GM12878 (cell line): ENCODE measurements around the gene TOGARAM1. TPM values are rescaled to one million over a fixed set of nuclear protein-coding genes. Genes with fewer than 3 reads are reported as not detected.

Experiments used
- ATAC-seq: fragments of 200-7000 bp; cut with Tn5 transposase; 3 replicates; pipeline ENCODE4 v1.9.1; 2020; ENCODE audit warnings: mild to moderate bottlenecking, moderate library complexity
- BruUV-seq: library from RNA; stranded (reverse); fragments of 400-500 nt; replicated peaks from 2 replicates; lab custom pipeline; 2021; lab: Mats Ljungman, UMichigan
- CTCF ChIA-PET: fragments of 300-600 bp; sonication (Branson Sonifier 250); formaldehyde crosslinking; extraction: SDS; loops from one replicate; lab custom pipeline; 2021; ENCODE audit warnings: inconsistent platforms; lab: Yijun Ruan, JAX
- POLR2A ChIA-PET: fragments of 350-600 bp; formaldehyde crosslinking; extraction: SDS; loops from one replicate; lab custom pipeline; 2021; ENCODE audit warnings: inconsistent platforms; lab: Charles Lee
- RAD21 ChIA-PET: fragments of 300-600 bp; sonication (Branson Sonifier 250); formaldehyde crosslinking; loops from one replicate; lab custom pipeline; 2023; ENCODE audit warnings: antibody characterized with exemption; ENCODE audit not compliant: unreplicated experiment; lab: Charles Lee
- SMC1A ChIA-PET: fragments of 300-600 bp; sonication (Branson Sonifier 250); formaldehyde crosslinking; loops from one replicate; lab custom pipeline; 2023; ENCODE audit not compliant: unreplicated experiment, uncharacterized antibody; lab: Charles Lee
- DNase-seq: peaks from one replicate; pipeline ENCODE4 v3.0.0-alpha.2; 2011; ENCODE audit warnings: low read depth, low spot score
- FAIRE-seq: peaks from 3 replicates; lab custom pipeline; 2011; peaks lifted over from hg19 to GRCh38; lab: Jason Lieb, UNC
- H2AFZ ChIP-seq: 2 replicates; pipeline ENCODE4 v1.6.0; 2011; ENCODE audit warnings: low read depth, low read length, control low read depth; ENCODE audit not compliant: control insufficient read depth
- H3K27ac ChIP-seq: 2 replicates; pipeline ENCODE4 v1.5.1; 2011; ENCODE audit warnings: control low read depth; ENCODE audit not compliant: control insufficient read depth, insufficient read depth
- H3K27me3 ChIP-seq, 2 experiments: replicated peaks in 1 of 2; 2 replicates each; pipeline versions ENCODE4 v1.6.0 to v1.6.1; 2011; ENCODE audit warnings: low read length in 1 of 2; ENCODE audit not compliant: control insufficient read depth in 2 of 2, insufficient read depth in 2 of 2
- H3K36me3 ChIP-seq, 2 experiments: 2 replicates each; pipeline ENCODE4 v1.5.1; 2011; ENCODE audit warnings: low read length in 1 of 2; ENCODE audit not compliant: control insufficient read depth in 2 of 2, insufficient read depth in 2 of 2
- H3K4me1 ChIP-seq: 2 replicates; pipeline ENCODE4 v1.6.1; 2011; ENCODE audit warnings: mild to moderate bottlenecking, low read length, moderate library complexity, mixed read lengths; ENCODE audit not compliant: control insufficient read depth, insufficient read depth
- H3K4me2 ChIP-seq: 2 replicates; pipeline ENCODE4 v1.6.0; 2011; ENCODE audit warnings: control low read depth; ENCODE audit not compliant: control insufficient read depth, insufficient read depth
- H3K4me3 ChIP-seq: fragments of 200-600 bp; sonication (generic); 2 replicates; pipeline ENCODE4 v1.5.1; 2016
- H3K79me2 ChIP-seq: 2 replicates; pipeline ENCODE4 v1.6.0; 2011; ENCODE audit warnings: low read length; ENCODE audit not compliant: control insufficient read depth, insufficient read depth
- H3K9ac ChIP-seq: 2 replicates; pipeline ENCODE4 v1.8.0; 2011; ENCODE audit warnings: low read length, control low read depth, mixed read lengths; ENCODE audit not compliant: control insufficient read depth, insufficient read depth
- H3K9me3 ChIP-seq: replicated peaks from 3 replicates; pipeline ENCODE4 v1.5.1; 2011; ENCODE audit warnings: mild to moderate bottlenecking, low read length; ENCODE audit not compliant: control insufficient read depth, insufficient read depth
- H4K20me1 ChIP-seq: 2 replicates; pipeline ENCODE4 v1.6.0; 2011; ENCODE audit not compliant: control insufficient read depth, insufficient read depth
- BRCA1 ChIP-seq: IDR thresholded peaks from 2 replicates; pipeline ENCODE4 v1.6.1; 2011; ENCODE audit warnings: low read depth, low read length, improper control_type of control experiment
- EP300 ChIP-seq, 2 experiments: fragments of 150-350 bp in 1 of 2; IDR thresholded peaks; 2 replicates each; pipeline ENCODE4 v1.6.1; 2011 to 2012; ENCODE audit warnings: low read depth in 2 of 2, low read length in 2 of 2, borderline replicate concordance in 1 of 2, improper control_type of control experiment in 1 of 2, inconsistent platforms in 1 of 2; ENCODE audit not compliant: control insufficient read depth in 1 of 2
- HDAC2 ChIP-seq: fragments of 200-600 bp; sonication (generic); IDR thresholded peaks from 2 replicates; pipeline ENCODE4 v1.6.1; 2017
- MYC ChIP-seq: IDR thresholded peaks from 2 replicates; pipeline ENCODE4 v1.6.1; 2011; ENCODE audit warnings: mild to moderate bottlenecking, low read length, moderate library complexity, inconsistent platforms; ENCODE audit not compliant: insufficient read depth, insufficient replicate concordance, insufficient read length, severe bottlenecking
- RUNX3 ChIP-seq: IDR thresholded peaks from 2 replicates; pipeline ENCODE4 v1.6.1; 2012; ENCODE audit warnings: low read length, inconsistent platforms
- SUPT20H ChIP-seq: IDR thresholded peaks from 2 replicates; pipeline ENCODE4 v1.6.1; 2011; ENCODE audit warnings: low read depth, mild to moderate bottlenecking, low read length, moderate library complexity, borderline replicate concordance; ENCODE audit not compliant: control insufficient read depth
- TCF7 ChIP-seq: IDR thresholded peaks from 2 replicates; pipeline ENCODE4 v1.6.1; 2014; ENCODE audit warnings: antibody characterized with exemption, borderline replicate concordance
- WGBS: methylation state at CpG from one replicate; pipeline ENCODE4 v1.1.6; 2016; ENCODE audit warnings: low lambda C conversion rate; ENCODE audit not compliant: insufficient replicate concordance, insufficient coverage; ENCODE audit errors: missing lambda C conversion rate; 5-methylcytosine and 5-hydroxymethylcytosine counted together
- in situ Hi-C: fragments of 300-500 bp; cut with MboI; formaldehyde crosslinking; loops from 9 replicates; pipeline ENCODE4 v1.14.3; 2018; ENCODE audit warnings: mixed read lengths
- intact Hi-C: fragments of 100-400 bp; cut with micrococcal nuclease; formaldehyde crosslinking; loops from one replicate; pipeline ENCODE4 v1.14.2; 2022; ENCODE audit not compliant: unreplicated experiment
- polyA plus RNA-seq, 11 experiments: library from polyadenylated mRNA; depleted of rRNA in 4 of 11; unstranded in 6 of 11; stranded (reverse) in 5 of 11; fragments of >200 nt; fragmentation: Nextera tagmentation in 4 of 11; fragmentation: Illumina TruSeq in 1 of 11; extraction: Ambion mirVana in 4 of 11; extraction: Trizol in 1 of 11; gene quantifications; 1 replicate in 1 of 11; 2 replicates in 10 of 11; pipeline versions ENCODE4 v1.2.1 to v1.2.3, GENCODE V29; 2011 to 2016; ENCODE audit warnings: inconsistent platforms in 2 of 11, missing spikeins in 2 of 11, low read depth in 1 of 11
- total RNA-seq, 4 experiments: library from RNA; depleted of rRNA in 3 of 4; stranded (reverse); fragments of >200 nt in 3 of 4; fragmentation: Illumina TruSeq in 1 of 4; extraction: Trizol in 1 of 4; gene quantifications; 2 replicates each; pipeline versions ENCODE4 v1.2.1 to v1.2.3, GENCODE V29; 2013 to 2021
- TF ChIP-seq, protein P1 (sequence below): IDR thresholded peaks from 2 replicates; pipeline ENCODE4 v1.6.1; 2011; ENCODE audit warnings: borderline replicate concordance, low read depth, mild to moderate bottlenecking, moderate library complexity, mixed read lengths, low read length; ENCODE audit not compliant: insufficient read depth; ENCODE audit errors: extremely low read length
- TF ChIP-seq, protein P2 (sequence below): IDR thresholded peaks from 2 replicates; pipeline ENCODE4 v1.6.1; 2011; ENCODE audit warnings: borderline replicate concordance, low read depth, mild to moderate bottlenecking, moderate library complexity, low read length; ENCODE audit not compliant: insufficient read depth, poor library complexity, severe bottlenecking
- TF ChIP-seq, protein P3 (sequence below): IDR thresholded peaks from 2 replicates; pipeline ENCODE4 v1.6.1; 2011; ENCODE audit warnings: low read depth, mild to moderate bottlenecking, low read length, moderate library complexity, borderline replicate concordance; ENCODE audit errors: extremely low read depth

TOGARAM1 gene
- total and polyA plus RNA-seq, 10 of the 15 experiments (the other 5 are each of a cell fraction or from before 2014, with no cell fraction given): 2.1 to 14.4 (median 7.2) TPM

DNA sequence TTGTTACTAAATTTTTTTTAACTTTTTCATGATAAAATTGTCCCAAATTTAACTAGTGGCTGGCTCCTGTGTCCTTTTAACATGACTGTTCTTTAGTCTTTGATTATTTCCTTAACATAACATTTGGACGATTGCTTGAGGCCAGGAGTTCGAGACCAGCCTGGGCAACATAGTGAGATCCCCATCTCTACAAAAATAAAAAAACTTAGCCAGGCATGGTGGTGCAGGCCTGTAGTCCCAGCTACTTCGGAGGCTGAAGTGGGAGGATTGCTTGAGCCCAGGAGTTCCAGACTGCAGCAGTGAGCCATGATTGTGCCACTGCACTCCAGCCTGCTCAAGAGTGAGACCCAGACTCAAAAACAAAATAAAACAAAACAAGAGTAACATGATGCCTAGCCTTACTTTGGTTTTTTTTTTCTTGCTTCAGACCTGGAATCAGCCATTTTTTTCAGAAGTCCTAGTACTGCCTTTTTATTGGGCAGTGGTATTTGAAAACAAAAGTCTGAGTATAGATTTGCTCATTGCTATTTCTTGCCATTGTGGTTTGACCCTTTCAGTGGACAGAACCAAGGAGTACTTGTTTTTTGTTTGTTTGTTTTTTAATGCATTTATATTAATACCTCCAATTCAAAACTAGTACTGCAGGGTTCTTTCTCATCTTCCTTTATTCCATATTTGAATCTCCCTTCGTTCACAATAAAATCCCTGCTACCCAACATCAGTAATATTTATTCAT, 4.8 kb downstream of the TOGARAM1 start:
- H3K79me2 ChIP-seq: peaks cover 88% of the 10 kb centered on the region
- peaks cover 4% of the 10 kb centered on the region; the same call in 2 of the 3 replicates for H3K9me3 ChIP-seq
- intact Hi-C loops (no loop called here), in situ Hi-C loops (no loop called here)
- no peak for ATAC-seq
- no peak overlapping the region; the same call in 1 of the 2 replicates for H3K9ac ChIP-seq
- ChIA-PET POLR2A (interaction anchor here (1.0 kb wide), 1 partner anchor 13 kb away, joined by 3 read pairs; no protein-coding TSS in a partner anchor), CTCF (interaction anchor here (0.7 kb wide), 1 partner anchor 287 kb away, joined by 3 read pairs; no protein-coding TSS in a partner anchor), RAD21 (no interaction called here), SMC1A (no interaction called here)
- no peaks in the 10 kb centered on the region for H3K36me3 ChIP-seq
- FAIRE-seq: no peak
- no peak overlapping the region for H2AFZ ChIP-seq
- no peaks in the 10 kb centered on the region for H3K27me3 ChIP-seq
- DNase-seq: no peak
- no peaks in the 10 kb centered on the region; the same call in 1 of the 2 replicates for H3K4me1 ChIP-seq
- peak overlapping the region; percentile 75 for H3K4me2 ChIP-seq
- no peaks in the 10 kb centered on the region for H4K20me1 ChIP-seq
- TF ChIP-seq TCF7: no peak
- TF ChIP-seq, protein P1, sequence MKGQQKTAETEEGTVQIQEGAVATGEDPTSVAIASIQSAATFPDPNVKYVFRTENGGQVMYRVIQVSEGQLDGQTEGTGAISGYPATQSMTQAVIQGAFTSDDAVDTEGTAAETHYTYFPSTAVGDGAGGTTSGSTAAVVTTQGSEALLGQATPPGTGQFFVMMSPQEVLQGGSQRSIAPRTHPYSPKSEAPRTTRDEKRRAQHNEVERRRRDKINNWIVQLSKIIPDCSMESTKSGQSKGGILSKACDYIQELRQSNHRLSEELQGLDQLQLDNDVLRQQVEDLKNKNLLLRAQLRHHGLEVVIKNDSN: no peak
- TF ChIP-seq, protein P2, sequence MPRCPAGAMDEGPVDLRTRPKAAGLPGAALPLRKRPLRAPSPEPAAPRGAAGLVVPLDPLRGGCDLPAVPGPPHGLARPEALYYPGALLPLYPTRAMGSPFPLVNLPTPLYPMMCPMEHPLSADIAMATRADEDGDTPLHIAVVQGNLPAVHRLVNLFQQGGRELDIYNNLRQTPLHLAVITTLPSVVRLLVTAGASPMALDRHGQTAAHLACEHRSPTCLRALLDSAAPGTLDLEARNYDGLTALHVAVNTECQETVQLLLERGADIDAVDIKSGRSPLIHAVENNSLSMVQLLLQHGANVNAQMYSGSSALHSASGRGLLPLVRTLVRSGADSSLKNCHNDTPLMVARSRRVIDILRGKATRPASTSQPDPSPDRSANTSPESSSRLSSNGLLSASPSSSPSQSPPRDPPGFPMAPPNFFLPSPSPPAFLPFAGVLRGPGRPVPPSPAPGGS: no peak
- no peak for TF ChIP-seq RUNX3
- no peak for TF ChIP-seq MYC
- no peak for TF ChIP-seq BRCA1
- TF ChIP-seq HDAC2: no peak
- TF ChIP-seq EP300 (IDR thresholded peaks at IDR 0.05; ENCODE audit: borderline replicate concordance in 1 of 2, control insufficient read depth in 1 of 2, low read depth in 2 of 2, low read length in 2 of 2): no peak
- TF ChIP-seq SUPT20H: no peak
- TF ChIP-seq, protein P3, sequence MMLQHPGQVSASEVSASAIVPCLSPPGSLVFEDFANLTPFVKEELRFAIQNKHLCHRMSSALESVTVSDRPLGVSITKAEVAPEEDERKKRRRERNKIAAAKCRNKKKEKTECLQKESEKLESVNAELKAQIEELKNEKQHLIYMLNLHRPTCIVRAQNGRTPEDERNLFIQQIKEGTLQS: no peak
- BruUV-seq: no TSS peak
- WGBS: 71% methylated on average over 4 of the region's 4 CpGs
- H3K27ac ChIP-seq: peak overlapping the region; percentile 15; the same call in 1 of the 2 replicates
- peak overlapping the region; percentile 60 for H3K4me3 ChIP-seq
